HL-60 (cell line): ENCODE results near the gene ELOA2.

ENCODE experiments used
- POLR2AphosphoS5 ChIP-seq: IDR thresholded peaks from 2 replicates; pipeline ENCODE4 v1.6.1; 2012; ENCODE audit warnings: low read depth
- REST ChIP-seq: IDR thresholded peaks from 2 replicates; pipeline ENCODE4 v1.6.1; 2012; ENCODE audit warnings: low read depth; ENCODE audit not compliant: insufficient replicate concordance
- SPI1 ChIP-seq: IDR thresholded peaks from 2 replicates; pipeline ENCODE4 v1.6.1; 2012; ENCODE audit warnings: low read depth, mild to moderate bottlenecking, borderline replicate concordance
- TF ChIP-seq, protein P1 (sequence below): IDR thresholded peaks from one replicate; pipeline ENCODE4 v1.5.1; 2011; ENCODE audit warnings: low read length, control low read depth, inconsistent platforms; ENCODE audit not compliant: insufficient read depth

DNA sequence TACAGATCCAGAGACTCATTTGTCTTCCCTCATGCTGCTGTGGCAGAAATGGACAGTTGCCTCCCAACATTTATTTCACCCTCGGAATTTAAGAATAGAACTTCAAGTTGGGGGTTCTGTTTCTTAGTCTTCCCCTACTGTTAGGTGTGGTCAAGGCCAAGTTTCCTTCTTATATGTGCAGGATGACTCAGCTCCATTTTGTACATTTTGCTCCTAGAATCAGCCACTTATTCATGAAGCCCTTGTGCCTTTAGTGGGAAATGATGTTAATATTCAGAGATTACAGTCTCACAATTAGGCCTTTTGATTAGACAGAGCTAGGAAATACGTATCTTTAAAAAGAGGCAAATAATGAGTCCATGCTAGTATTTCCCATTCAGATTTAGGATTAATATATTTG is 46.2 kb upstream of the ELOA2 start:
- TF ChIP-seq POLR2AphosphoS5 (no peak), SPI1 (no peak), REST (no peak)
- TF ChIP-seq, protein P1, sequence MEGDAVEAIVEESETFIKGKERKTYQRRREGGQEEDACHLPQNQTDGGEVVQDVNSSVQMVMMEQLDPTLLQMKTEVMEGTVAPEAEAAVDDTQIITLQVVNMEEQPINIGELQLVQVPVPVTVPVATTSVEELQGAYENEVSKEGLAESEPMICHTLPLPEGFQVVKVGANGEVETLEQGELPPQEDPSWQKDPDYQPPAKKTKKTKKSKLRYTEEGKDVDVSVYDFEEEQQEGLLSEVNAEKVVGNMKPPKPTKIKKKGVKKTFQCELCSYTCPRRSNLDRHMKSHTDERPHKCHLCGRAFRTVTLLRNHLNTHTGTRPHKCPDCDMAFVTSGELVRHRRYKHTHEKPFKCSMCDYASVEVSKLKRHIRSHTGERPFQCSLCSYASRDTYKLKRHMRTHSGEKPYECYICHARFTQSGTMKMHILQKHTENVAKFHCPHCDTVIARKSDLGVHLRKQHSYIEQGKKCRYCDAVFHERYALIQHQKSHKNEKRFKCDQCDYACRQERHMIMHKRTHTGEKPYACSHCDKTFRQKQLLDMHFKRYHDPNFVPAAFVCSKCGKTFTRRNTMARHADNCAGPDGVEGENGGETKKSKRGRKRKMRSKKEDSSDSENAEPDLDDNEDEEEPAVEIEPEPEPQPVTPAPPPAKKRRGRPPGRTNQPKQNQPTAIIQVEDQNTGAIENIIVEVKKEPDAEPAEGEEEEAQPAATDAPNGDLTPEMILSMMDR: no peak
